LNCaP clone FGC (cell line): ENCODE results near the gene CENPB.

ENCODE experiments used
- DNase-seq: peaks from one replicate; pipeline ENCODE4 v3.0.0-alpha.2; 2011; ENCODE audit warnings: low read depth
- H3K4me3 ChIP-seq: 2 replicates; pipeline ENCODE4 v1.5.1; 2011; ENCODE audit warnings: mild to moderate bottlenecking, low read depth, low read length, control low read depth
- TF ChIP-seq, protein P1 (sequence below): IDR thresholded peaks from 2 replicates; pipeline ENCODE4 v1.5.1; 2012; ENCODE audit warnings: mild to moderate bottlenecking; ENCODE audit not compliant: control insufficient read depth, insufficient read depth; ENCODE audit errors: extremely low read depth

CENPB gene

DNA sequence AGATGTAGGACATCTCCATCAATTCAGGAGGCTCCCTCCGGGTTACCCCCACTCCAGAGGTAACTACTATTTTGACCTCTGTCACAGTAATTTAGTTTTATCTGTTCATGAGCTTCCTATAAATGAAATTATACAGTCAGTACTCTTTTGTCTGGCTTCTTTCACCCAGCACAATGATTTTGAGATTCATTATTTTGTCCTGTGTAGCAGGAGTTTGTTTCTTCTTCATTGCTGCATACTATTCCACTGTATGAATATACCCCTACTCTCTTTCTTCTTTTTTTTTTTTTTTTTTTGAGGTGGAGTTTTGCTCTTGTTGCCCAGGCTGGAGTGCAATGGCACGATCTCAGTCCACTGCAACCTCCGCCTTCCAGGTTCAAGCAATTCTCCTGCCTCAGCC is 22.0 kb upstream of the CENPB start:
- TF ChIP-seq, protein P1, sequence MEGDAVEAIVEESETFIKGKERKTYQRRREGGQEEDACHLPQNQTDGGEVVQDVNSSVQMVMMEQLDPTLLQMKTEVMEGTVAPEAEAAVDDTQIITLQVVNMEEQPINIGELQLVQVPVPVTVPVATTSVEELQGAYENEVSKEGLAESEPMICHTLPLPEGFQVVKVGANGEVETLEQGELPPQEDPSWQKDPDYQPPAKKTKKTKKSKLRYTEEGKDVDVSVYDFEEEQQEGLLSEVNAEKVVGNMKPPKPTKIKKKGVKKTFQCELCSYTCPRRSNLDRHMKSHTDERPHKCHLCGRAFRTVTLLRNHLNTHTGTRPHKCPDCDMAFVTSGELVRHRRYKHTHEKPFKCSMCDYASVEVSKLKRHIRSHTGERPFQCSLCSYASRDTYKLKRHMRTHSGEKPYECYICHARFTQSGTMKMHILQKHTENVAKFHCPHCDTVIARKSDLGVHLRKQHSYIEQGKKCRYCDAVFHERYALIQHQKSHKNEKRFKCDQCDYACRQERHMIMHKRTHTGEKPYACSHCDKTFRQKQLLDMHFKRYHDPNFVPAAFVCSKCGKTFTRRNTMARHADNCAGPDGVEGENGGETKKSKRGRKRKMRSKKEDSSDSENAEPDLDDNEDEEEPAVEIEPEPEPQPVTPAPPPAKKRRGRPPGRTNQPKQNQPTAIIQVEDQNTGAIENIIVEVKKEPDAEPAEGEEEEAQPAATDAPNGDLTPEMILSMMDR: no peak
- no peak overlapping the region for H3K4me3 ChIP-seq
- no peak for DNase-seq

DNA sequence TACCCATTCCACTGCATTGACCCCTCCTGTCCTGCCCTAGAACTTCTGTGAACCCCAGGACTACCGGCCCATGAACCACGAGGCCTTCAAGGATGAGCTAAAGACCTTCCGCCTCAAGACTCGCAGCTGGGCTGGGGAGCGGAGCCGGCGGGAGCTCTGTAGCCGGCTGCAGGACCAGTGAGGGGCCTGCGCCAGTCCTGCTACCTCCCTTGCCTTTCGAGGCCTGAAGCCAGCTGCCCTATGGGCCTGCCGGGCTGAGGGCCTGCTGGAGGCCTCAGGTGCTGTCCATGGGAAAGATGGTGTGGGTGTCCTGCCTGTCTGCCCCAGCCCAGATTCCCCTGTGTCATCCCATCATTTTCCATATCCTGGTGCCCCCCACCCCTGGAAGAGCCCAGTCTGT is 18.2 kb upstream of the CENPB start:
- no peak for DNase-seq
- no peak overlapping the region for H3K4me3 ChIP-seq
- TF ChIP-seq, protein P1: no peak

DNA sequence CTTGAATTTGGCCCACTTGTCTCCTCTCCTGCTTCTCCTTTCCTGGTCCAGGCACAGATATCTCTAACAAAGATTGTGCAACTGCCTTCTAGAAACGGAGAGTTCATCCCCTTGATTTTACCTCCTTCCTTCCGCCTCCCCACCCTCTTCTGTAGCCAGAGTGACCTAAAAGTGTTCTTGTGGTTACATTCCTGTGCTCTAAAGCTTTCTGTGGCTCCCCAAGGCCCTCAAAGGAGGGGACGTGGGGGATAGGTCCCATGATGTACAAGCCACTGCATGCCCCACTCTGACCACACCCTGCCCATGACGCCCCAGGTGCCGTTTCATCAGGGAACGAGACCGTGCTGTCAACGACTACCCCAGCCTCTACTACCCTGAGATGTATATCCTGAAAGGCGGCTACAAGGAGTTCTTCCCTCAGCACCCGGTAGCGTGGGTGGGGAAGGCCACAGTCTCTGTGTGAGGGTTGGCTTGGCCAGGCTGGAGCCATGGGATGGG is 17.8 kb upstream of the CENPB start:
- no peak overlapping the region for H3K4me3 ChIP-seq
- TF ChIP-seq, protein P1: no peak
- DNase-seq: no peak

DNA sequence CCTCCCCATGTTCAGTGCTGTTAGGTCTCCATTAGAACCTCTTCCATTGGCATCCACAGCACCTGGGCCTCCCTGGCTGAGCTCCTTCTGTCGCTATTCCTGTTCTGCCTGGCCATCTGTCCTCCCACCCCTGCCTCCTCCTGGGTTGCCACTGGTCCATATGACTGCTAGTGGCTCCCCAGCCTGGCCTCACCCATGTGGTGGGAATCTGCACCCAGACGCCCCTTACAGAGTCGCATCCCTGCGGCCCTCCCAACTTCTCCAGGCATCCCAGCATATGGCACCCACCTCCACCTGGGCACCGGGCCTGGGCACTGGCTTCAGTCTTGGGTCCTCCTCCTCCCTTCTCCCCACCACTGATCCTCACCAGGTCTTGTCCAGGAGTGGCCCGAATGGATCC is 17.3 kb upstream of the CENPB start:
- DNase-seq: no peak
- H3K4me3 ChIP-seq: no peak overlapping the region
- TF ChIP-seq, protein P1: no peak

DNA sequence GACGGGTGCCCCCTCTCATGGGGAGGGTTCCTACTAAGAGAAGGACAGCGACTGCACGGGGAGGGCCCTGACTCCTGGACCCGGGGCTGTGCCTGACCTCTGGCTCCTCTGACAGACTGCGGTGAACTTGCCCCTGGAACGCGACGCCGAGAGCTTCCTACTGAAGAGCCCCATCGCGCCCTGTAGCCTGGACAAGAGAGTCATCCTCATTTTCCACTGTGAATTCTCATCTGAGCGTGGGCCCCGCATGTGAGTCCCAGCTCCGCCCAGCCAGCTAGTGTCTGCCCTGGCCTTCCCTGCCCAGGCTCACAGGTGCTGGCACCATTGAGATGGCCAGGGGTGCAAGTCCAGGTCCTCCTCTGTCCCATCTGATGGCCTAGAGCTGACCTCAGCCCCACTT is 16.7 kb upstream of the CENPB start:
- H3K4me3 ChIP-seq: no peak overlapping the region
- TF ChIP-seq, protein P1: no peak
- DNase-seq: no peak

DNA sequence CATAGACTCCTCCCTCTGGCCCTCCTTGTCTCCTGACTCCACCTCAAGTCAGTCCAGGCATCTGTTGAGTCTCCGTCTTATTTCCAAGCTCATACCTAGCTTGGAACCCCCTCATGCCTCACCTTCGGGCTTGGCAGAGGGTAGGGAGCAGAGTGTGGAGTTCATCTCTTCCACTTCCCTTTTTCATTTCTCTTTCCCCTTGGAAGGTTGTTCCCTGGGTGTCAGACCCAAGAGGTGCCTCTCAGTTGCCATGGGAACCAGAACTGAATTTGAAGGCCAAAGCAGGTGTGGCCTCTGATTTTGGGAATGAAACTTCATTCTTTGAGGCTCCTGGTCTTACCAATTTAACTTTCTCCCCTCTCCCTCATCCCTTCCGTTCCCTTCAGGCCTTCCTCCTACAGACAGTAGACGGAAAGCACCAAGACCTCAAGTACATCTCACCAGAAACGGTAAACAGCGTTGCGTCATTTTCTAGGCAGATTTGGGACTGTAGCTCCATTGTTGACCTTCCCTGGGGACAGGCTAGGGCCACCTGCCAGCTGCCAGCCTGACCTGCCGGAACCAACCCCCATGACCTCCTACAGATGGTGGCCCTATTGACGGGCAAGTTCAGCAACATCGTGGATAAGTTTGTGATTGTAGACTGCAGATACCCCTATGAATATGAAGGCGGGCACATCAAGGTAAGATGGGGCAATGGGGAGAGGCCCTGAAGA is 16.1 kb upstream of the CENPB start:
- DNase-seq: no peak
- TF ChIP-seq, protein P1: no peak
- no peak overlapping the region for H3K4me3 ChIP-seq

DNA sequence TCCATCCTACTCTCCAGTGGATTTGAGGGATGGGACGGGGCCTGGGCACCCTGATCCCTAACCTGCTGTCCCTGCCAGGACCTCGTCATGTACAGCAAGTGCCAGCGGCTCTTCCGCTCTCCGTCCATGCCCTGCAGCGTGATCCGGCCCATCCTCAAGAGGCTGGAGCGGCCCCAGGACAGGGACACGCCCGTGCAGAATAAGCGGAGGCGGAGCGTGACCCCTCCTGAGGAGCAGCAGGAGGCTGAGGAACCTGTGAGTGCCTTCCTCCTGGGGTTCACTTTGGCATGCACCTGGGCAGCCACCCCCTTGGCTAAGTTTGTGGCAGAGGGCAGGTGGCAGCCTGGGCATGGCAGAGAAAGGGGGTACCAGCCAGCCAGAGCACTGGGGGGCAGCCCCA is 15.3 kb upstream of the CENPB start:
- TF ChIP-seq, protein P1: no peak
- H3K4me3 ChIP-seq: no peak overlapping the region
- DNase-seq: no peak
